Measurements from ENCODE around the gene OCIAD1. TPM values are rescaled to one million over a fixed set of nuclear protein-coding genes. Genes with fewer than 3 reads are reported as not detected.
A peak's percentile ranks its signal among the peaks of the same experiment; 100 is the strongest.

Gene OCIAD1
- total RNA-seq, 2 experiments from 2014 or later: 76.1 to 136 TPM

DNA sequence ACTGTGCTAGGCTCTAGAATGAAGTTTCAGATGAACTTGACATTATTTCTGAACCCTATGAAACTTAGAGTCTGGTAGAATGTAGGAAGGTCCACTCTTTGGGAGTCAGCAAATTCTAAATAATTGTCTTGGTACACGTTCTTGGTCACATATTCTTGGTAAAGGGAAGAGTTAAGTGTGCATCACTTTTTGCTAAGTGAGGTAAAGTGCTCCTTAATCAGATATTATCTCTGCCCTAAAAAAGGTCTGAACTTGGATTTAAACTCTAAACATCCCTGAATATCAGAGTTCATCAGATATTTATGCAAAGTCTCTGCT, 68.5 kb downstream of the OCIAD1 start:
- H3K4me1 ChIP-seq (ENCODE audit: insufficient read depth, low read length, poor library complexity, severe bottlenecking): peaks cover 20% of the 10 kb centered on the region
- peak overlapping the region; percentile 34; the same call in 1 of the 2 replicates for H3K4me2 ChIP-seq (ENCODE audit: low read length)
- H3K79me2 ChIP-seq (ENCODE audit: insufficient read depth, low read depth, low read length): peaks cover 6% of the 10 kb centered on the region; the same call in 1 of the 2 replicates
- H3K27ac ChIP-seq (ENCODE audit: low read depth, low read length, poor library complexity, severe bottlenecking): no peak overlapping the region
- no peak overlapping the region for H3K4me3 ChIP-seq (ENCODE audit: low read depth, low read length, poor library complexity, severe bottlenecking)
- DNase-seq (ENCODE audit: low spot score): no peak
- intact Hi-C loops (cut with micrococcal nuclease; ENCODE audit: unreplicated experiment): no loop called here
- ChIA-PET POLR2A (no interaction called here), CTCF (ENCODE audit: unreplicated experiment) (no interaction called here)
- TF ChIP-seq CTCF (conservative IDR thresholded peaks at IDR 0.05; ENCODE audit: low read length) (no peak), EZH2phosphoT487 (IDR thresholded peaks at IDR 0.05; ENCODE audit: borderline replicate concordance, low read depth, low read length) (no peak)
- H3K9me3 ChIP-seq (ENCODE audit: low read length): no peaks in the 10 kb centered on the region
- H3K36me3 ChIP-seq (ENCODE audit: insufficient read depth, low read length): peaks cover 94% of the 10 kb centered on the region
- H3K9me2 ChIP-seq (ENCODE audit: insufficient read depth, low read length): no peaks in the 10 kb centered on the region
- BruUV-seq (replicated peaks): no TSS peak
- H4K20me1 ChIP-seq (ENCODE audit: insufficient read depth, low read length): no peaks in the 10 kb centered on the region
- no peak overlapping the region for H2AFZ ChIP-seq (ENCODE audit: low read length)

DNA sequence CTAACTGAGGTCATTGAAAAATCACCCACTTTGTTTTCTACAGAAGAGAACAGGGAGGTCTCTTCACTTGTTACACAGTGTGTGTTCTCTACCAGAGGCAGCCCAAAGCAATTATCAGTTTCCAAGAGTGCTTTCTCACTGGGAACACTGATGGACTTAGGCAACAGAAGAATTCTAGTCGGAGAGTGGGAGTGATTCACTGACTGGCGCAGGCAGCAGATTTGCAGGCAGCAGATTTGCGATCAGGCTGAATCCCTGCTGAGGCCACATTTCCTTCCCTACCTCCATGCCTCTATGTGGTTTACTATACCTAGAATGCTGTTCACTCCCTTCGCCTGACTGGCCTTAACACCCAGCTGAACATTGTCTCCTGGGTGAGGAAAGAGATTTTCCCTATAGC, 69.1 kb downstream of the OCIAD1 start:
- ChIA-PET POLR2A (no interaction called here), CTCF (ENCODE audit: unreplicated experiment) (no interaction called here)
- Histone ChIP-seq H3K4me2 (ENCODE audit: low read length) (0 out of 2 replicates have a peak overlapping the region, but pooled peaks have one; percentile 34), H2AFZ (ENCODE audit: low read length) (no peak overlapping the region), H3K27ac (ENCODE audit: low read depth, low read length, poor library complexity, severe bottlenecking) (no peak overlapping the region), H3K79me2 (ENCODE audit: insufficient read depth, low read depth, low read length) (peaks cover 11% of the 10 kb centered on the region; the same call in 1 of the 2 replicates), H3K4me1 (ENCODE audit: insufficient read depth, low read length, poor library complexity, severe bottlenecking) (peaks cover 26% of the 10 kb centered on the region), H3K9me2 (ENCODE audit: insufficient read depth, low read length) (no peaks in the 10 kb centered on the region), H3K9me3 (ENCODE audit: low read length) (no peaks in the 10 kb centered on the region), H3K4me3 (ENCODE audit: low read depth, low read length, poor library complexity, severe bottlenecking) (no peak overlapping the region), H3K36me3 (ENCODE audit: insufficient read depth, low read length) (peaks cover 92% of the 10 kb centered on the region), H4K20me1 (ENCODE audit: insufficient read depth, low read length) (no peaks in the 10 kb centered on the region)
- DNase-seq (ENCODE audit: low spot score): no peak
- intact Hi-C loops (cut with micrococcal nuclease; ENCODE audit: unreplicated experiment): no loop called here
- BruUV-seq (replicated peaks): no TSS peak
- TF ChIP-seq CTCF (conservative IDR thresholded peaks at IDR 0.05; ENCODE audit: low read length): no peak
- no peak for TF ChIP-seq EZH2phosphoT487 (IDR thresholded peaks at IDR 0.05; ENCODE audit: borderline replicate concordance, low read depth, low read length)

DNA sequence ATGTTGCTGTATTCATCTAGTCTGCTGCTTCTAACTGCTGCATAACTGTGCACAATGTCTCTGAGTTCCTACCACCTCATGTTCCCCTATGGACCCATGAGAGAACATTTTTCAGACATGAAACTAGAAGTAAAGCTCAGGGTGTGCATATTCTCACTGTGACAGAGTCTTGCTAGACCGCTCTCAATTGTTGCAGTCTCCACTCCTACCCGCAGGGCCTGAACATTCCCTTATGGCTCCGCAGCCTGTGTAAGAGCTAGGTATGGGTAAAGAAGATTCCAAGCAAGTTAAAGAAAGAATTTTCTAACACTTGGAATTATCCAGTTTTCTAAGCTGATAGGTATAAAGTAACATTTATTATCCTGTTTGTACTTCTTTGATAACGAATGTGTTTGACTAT, 70.3 kb downstream of the OCIAD1 start:
- Histone ChIP-seq H3K9me2 (ENCODE audit: insufficient read depth, low read length) (no peaks in the 10 kb centered on the region), H3K4me3 (ENCODE audit: low read depth, low read length, poor library complexity, severe bottlenecking) (no peak overlapping the region), H2AFZ (ENCODE audit: low read length) (no peak overlapping the region), H3K79me2 (ENCODE audit: insufficient read depth, low read depth, low read length) (peaks cover 24% of the 10 kb centered on the region), H4K20me1 (ENCODE audit: insufficient read depth, low read length) (no peaks in the 10 kb centered on the region), H3K36me3 (ENCODE audit: insufficient read depth, low read length) (peaks cover 80% of the 10 kb centered on the region), H3K4me2 (ENCODE audit: low read length) (no peak overlapping the region), H3K27ac (ENCODE audit: low read depth, low read length, poor library complexity, severe bottlenecking) (no peak overlapping the region), H3K9me3 (ENCODE audit: low read length) (no peaks in the 10 kb centered on the region), H3K4me1 (ENCODE audit: insufficient read depth, low read length, poor library complexity, severe bottlenecking) (peaks cover 36% of the 10 kb centered on the region)
- CTCF ChIA-PET (ENCODE audit: unreplicated experiment): interaction anchor here (0.6 kb wide), 2 partner anchors 38 to 462 kb away, joined by 5 read pairs; no protein-coding TSS in a partner anchor
- BruUV-seq (replicated peaks): no TSS peak
- POLR2A ChIA-PET: interaction anchor here (0.6 kb wide), 3 partner anchors 9 to 704 kb away, joined by 3 to 6 read pairs (median 4); no protein-coding TSS in a partner anchor
- intact Hi-C loops (cut with micrococcal nuclease; ENCODE audit: unreplicated experiment): no loop called here
- TF ChIP-seq CTCF (conservative IDR thresholded peaks at IDR 0.05; ENCODE audit: low read length): no peak
- TF ChIP-seq EZH2phosphoT487 (IDR thresholded peaks at IDR 0.05; ENCODE audit: borderline replicate concordance, low read depth, low read length): no peak
- no peak for DNase-seq (ENCODE audit: low spot score)
